ENCODE results near the gene LPAR1. TPM values are rescaled to one million over a fixed set of nuclear protein-coding genes. Genes with fewer than 3 reads are reported as not detected.

The LPAR1 gene
- total RNA-seq, 1 experiment from 2014 or later, result 11.0 TPM

DNA sequence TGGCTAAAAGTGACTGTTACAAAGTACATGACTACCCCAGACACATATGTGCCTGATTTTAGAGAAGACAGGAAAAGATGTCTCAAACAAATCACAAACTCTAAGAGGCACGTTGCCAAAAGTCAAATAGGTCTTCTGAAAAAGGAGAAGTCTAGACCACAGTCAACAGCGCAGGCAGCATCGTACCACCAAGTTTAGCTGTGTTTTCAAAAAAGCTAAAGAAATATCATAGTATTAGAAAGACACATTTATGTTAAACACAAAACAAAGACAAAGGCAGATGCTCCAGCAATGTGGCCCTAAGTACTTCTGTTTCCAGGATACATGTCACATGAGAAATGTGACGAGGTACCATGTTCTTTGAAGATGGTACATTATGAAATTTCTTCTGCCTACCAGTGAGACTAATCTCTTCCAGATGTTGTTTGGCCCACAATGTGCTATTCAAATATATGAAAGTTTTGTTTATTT lies 43.5 kb downstream of the LPAR1 start:
- in situ Hi-C loops (cut with HindIII; ENCODE audit: low pct_unique_long_range_greater_than_20kb, low sequenced_read_pairs), result no loop called here
- Histone ChIP-seq H3K36me3 (ENCODE audit: control insufficient read depth, insufficient read depth, low read length) (no peaks in the 10 kb centered on the region), H3K9me3 (ENCODE audit: control insufficient read depth, insufficient read depth, low read depth, low read length) (peaks cover 7% of the 10 kb centered on the region; the same call in 1 of the 2 replicates), H3K27me3 (ENCODE audit: control insufficient read depth, insufficient read depth, low read length) (no peaks in the 10 kb centered on the region), H3K4me3 (ENCODE audit: low read depth in 2 of 2, low read length in 2 of 2) (no peak overlapping the region), H3K27ac (ENCODE audit: low read length) (no peak overlapping the region), H3K4me1 (ENCODE audit: control insufficient read depth, insufficient read depth, low read length) (no peaks in the 10 kb centered on the region)
- DNase-seq (ENCODE audit: low read depth, low spot score), result no peak
- intact Hi-C loops (cut with micrococcal nuclease; ENCODE audit: unreplicated experiment), result no loop called here
- ChIA-PET POLR2A (no interaction called here), CTCF (no interaction called here)
- TF ChIP-seq TCF7L2 (IDR thresholded peaks at IDR 0.05; ENCODE audit: low read depth, low read length), result no peak
- TF ChIP-seq, protein P1, sequence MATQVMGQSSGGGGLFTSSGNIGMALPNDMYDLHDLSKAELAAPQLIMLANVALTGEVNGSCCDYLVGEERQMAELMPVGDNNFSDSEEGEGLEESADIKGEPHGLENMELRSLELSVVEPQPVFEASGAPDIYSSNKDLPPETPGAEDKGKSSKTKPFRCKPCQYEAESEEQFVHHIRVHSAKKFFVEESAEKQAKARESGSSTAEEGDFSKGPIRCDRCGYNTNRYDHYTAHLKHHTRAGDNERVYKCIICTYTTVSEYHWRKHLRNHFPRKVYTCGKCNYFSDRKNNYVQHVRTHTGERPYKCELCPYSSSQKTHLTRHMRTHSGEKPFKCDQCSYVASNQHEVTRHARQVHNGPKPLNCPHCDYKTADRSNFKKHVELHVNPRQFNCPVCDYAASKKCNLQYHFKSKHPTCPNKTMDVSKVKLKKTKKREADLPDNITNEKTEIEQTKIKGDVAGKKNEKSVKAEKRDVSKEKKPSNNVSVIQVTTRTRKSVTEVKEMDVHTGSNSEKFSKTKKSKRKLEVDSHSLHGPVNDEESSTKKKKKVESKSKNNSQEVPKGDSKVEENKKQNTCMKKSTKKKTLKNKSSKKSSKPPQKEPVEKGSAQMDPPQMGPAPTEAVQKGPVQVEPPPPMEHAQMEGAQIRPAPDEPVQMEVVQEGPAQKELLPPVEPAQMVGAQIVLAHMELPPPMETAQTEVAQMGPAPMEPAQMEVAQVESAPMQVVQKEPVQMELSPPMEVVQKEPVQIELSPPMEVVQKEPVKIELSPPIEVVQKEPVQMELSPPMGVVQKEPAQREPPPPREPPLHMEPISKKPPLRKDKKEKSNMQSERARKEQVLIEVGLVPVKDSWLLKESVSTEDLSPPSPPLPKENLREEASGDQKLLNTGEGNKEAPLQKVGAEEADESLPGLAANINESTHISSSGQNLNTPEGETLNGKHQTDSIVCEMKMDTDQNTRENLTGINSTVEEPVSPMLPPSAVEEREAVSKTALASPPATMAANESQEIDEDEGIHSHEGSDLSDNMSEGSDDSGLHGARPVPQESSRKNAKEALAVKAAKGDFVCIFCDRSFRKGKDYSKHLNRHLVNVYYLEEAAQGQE (IDR thresholded peaks at IDR 0.05; ENCODE audit: insufficient read depth in 1 of 2, low read depth in 2 of 2, low read length in 1 of 2), result no peak
- TF ChIP-seq, protein P2, sequence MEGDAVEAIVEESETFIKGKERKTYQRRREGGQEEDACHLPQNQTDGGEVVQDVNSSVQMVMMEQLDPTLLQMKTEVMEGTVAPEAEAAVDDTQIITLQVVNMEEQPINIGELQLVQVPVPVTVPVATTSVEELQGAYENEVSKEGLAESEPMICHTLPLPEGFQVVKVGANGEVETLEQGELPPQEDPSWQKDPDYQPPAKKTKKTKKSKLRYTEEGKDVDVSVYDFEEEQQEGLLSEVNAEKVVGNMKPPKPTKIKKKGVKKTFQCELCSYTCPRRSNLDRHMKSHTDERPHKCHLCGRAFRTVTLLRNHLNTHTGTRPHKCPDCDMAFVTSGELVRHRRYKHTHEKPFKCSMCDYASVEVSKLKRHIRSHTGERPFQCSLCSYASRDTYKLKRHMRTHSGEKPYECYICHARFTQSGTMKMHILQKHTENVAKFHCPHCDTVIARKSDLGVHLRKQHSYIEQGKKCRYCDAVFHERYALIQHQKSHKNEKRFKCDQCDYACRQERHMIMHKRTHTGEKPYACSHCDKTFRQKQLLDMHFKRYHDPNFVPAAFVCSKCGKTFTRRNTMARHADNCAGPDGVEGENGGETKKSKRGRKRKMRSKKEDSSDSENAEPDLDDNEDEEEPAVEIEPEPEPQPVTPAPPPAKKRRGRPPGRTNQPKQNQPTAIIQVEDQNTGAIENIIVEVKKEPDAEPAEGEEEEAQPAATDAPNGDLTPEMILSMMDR (IDR thresholded peaks at IDR 0.05), result no peak
- BruUV-seq (replicated peaks), result no TSS peak
- ATAC-seq, result no peak

DNA sequence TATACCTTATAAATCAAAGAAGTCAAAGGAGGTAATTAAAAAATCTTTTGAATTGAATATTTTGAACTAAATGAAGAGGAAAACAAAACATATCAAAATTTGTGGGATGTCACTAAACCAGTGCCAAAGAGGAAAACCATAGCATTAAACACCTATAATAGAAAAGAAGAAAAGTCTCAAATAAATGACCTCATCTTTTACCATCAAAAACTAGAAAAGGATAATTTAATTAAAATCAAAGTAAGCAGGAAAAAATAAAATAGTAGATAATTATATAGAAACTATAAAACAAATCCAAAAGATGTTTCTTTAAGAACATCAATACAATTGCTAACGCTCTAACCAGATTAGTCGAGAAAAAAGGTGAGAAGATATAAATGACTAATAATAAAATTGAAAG lies 47.8 kb downstream of the LPAR1 start:
- no peak overlapping the region for H3K27ac ChIP-seq (ENCODE audit: low read length)
- no TSS peak for BruUV-seq (replicated peaks)
- H3K9me3 ChIP-seq (ENCODE audit: control insufficient read depth, insufficient read depth, low read depth, low read length), result no peaks in the 10 kb centered on the region; the same call in 1 of the 2 replicates
- H3K4me1 ChIP-seq (ENCODE audit: control insufficient read depth, insufficient read depth, low read length), result no peaks in the 10 kb centered on the region
- H3K4me3 ChIP-seq (ENCODE audit: low read depth in 2 of 2, low read length in 2 of 2), result no peak overlapping the region
- no peak for TF ChIP-seq POLR2AphosphoS5 (IDR thresholded peaks at IDR 0.05; ENCODE audit: low read depth, low read length)
- TF ChIP-seq SIN3A (IDR thresholded peaks at IDR 0.05; ENCODE audit: borderline replicate concordance, insufficient read depth, low read depth, low read length), result no peak
- TF ChIP-seq TCF7L2 (IDR thresholded peaks at IDR 0.05; ENCODE audit: low read depth, low read length), result no peak
- TF ChIP-seq, protein P2 (IDR thresholded peaks at IDR 0.05), result no peak
- TF ChIP-seq, protein P1 (IDR thresholded peaks at IDR 0.05; ENCODE audit: insufficient read depth in 1 of 2, low read depth in 2 of 2, low read length in 1 of 2), result no peak
- DNase-seq (ENCODE audit: low read depth, low spot score), result no peak
- in situ Hi-C loops (cut with HindIII; ENCODE audit: low pct_unique_long_range_greater_than_20kb, low sequenced_read_pairs), result no loop called here
- CTCF ChIA-PET, result no interaction called here
- ATAC-seq, result no peak
- POLR2A ChIA-PET, result no interaction called here
- intact Hi-C loops (cut with micrococcal nuclease; ENCODE audit: unreplicated experiment), result no loop called here
- H3K36me3 ChIP-seq (ENCODE audit: control insufficient read depth, insufficient read depth, low read length), result no peaks in the 10 kb centered on the region
- no peaks in the 10 kb centered on the region for H3K27me3 ChIP-seq (ENCODE audit: control insufficient read depth, insufficient read depth, low read length)

Measured in Panc1 (cell line).